ENCODE data around the gene MYOM3. TPM values are rescaled to one million over a fixed set of nuclear protein-coding genes. Genes with fewer than 3 reads are reported as not detected.
"Not testable (repeated sequence)": the region's sequence is repeated elsewhere in the genome, so short reads cannot be mapped to it uniquely, and the experiment has no call there.

Gene MYOM3
- polyA plus RNA-seq, 1 donor (not counting 4 experiments of a cell fraction or from before 2014, with no cell fraction given): 0.49 TPM

- Histone ChIP-seq H3K9me3 (ENCODE audit: control insufficient read depth, low read depth, low read length) (no peaks in the 10 kb centered on the region), H3K79me2 (ENCODE audit: control insufficient read depth, insufficient read depth, low read length) (no peaks in the 10 kb centered on the region), H3K27ac (ENCODE audit: control insufficient read depth, insufficient read depth, low read length) (no peak overlapping the region), H3K9me1 (ENCODE audit: control insufficient read depth, extremely low read depth, insufficient read depth, low read length) (no peaks in the 10 kb centered on the region), H3K36me3 (ENCODE audit: control insufficient read depth in 2 of 2, extremely low read depth in 1 of 2, insufficient read depth in 2 of 2, low read length in 2 of 2) (no peaks in the 10 kb centered on the region), H3K4me3 (ENCODE audit: control insufficient read depth in 2 of 3, extremely low read depth in 1 of 3, insufficient read depth in 2 of 3, low read depth in 1 of 3, low read length in 3 of 3) (no peak overlapping the region), H4K20me1 (ENCODE audit: control insufficient read depth, extremely low read depth, insufficient read depth, low read length) (no peaks in the 10 kb centered on the region), H3K4me2 (ENCODE audit: control insufficient read depth, extremely low read depth, insufficient read depth, low read depth, low read length) (no peak overlapping the region), H2AFZ (ENCODE audit: control insufficient read depth, low read length) (no peak overlapping the region), H3K4me1 (ENCODE audit: control insufficient read depth, extremely low read depth, insufficient read depth, low read length) (no peaks in the 10 kb centered on the region), H3K9ac (ENCODE audit: control insufficient read depth, extremely low read depth, insufficient read depth, low read length) (no peak overlapping the region), H3K27me3 (ENCODE audit: control insufficient read depth, extremely low read depth, insufficient read depth, low read length) (no peaks in the 10 kb centered on the region)
- dilution Hi-C loops (cut with MboI; ENCODE audit: extremely low pct_ligation_motif_present, low sequenced_read_pairs): no loop called here
- no peak for FAIRE-seq
- no peak for DNase-seq (ENCODE audit: low read depth, low spot score)
- no peak for TF ChIP-seq CTCF (optimal IDR thresholded peaks at IDR 0.05 in 1 of 3, IDR thresholded peaks at IDR 0.05 in 1 of 3, conservative IDR thresholded peaks at IDR 0.05 in 1 of 3; ENCODE audit: extremely low read depth in 1 of 3, insufficient read depth in 2 of 3, low read length in 3 of 3)
- TF ChIP-seq EZH2 (IDR thresholded peaks at IDR 0.05; ENCODE audit: low read length): no peak
Observed at GRCh38 chr1:24032981-24033380, 79.0 kb downstream of the MYOM3 start.

- H3K4me2 ChIP-seq (ENCODE audit: control insufficient read depth, extremely low read depth, insufficient read depth, low read depth, low read length); H3K9me1 ChIP-seq (ENCODE audit: control insufficient read depth, extremely low read depth, insufficient read depth, low read length); H3K27ac ChIP-seq (ENCODE audit: control insufficient read depth, insufficient read depth, low read length); H3K4me3 ChIP-seq (ENCODE audit: control insufficient read depth in 2 of 3, extremely low read depth in 1 of 3, insufficient read depth in 2 of 3, low read depth in 1 of 3, low read length in 3 of 3); FAIRE-seq; H2AFZ ChIP-seq (ENCODE audit: control insufficient read depth, low read length); H3K9ac ChIP-seq (ENCODE audit: control insufficient read depth, extremely low read depth, insufficient read depth, low read length); H3K79me2 ChIP-seq (ENCODE audit: control insufficient read depth, insufficient read depth, low read length); H3K9me3 ChIP-seq (ENCODE audit: control insufficient read depth, low read depth, low read length); H3K27me3 ChIP-seq (ENCODE audit: control insufficient read depth, extremely low read depth, insufficient read depth, low read length); H3K36me3 ChIP-seq (ENCODE audit: control insufficient read depth in 2 of 2, extremely low read depth in 1 of 2, insufficient read depth in 2 of 2, low read length in 2 of 2); H4K20me1 ChIP-seq (ENCODE audit: control insufficient read depth, extremely low read depth, insufficient read depth, low read length); H3K4me1 ChIP-seq (ENCODE audit: control insufficient read depth, extremely low read depth, insufficient read depth, low read length); dilution Hi-C loops (cut with MboI; ENCODE audit: extremely low pct_ligation_motif_present, low sequenced_read_pairs); DNase-seq (ENCODE audit: low read depth, low spot score): not testable (repeated sequence)
Observed at GRCh38 chr1:24030976-24031516, 80.9 kb downstream of the MYOM3 start.

GRCh38 chr1:24027838-24028468 is 84.0 kb downstream of the MYOM3 start:
- dilution Hi-C loops (cut with MboI; ENCODE audit: extremely low pct_ligation_motif_present, low sequenced_read_pairs): no loop called here
- FAIRE-seq (peak; percentile 43), DNase-seq (ENCODE audit: low read depth, low spot score) (no peak)

More at GRCh38 chr1:24027838-24028468, 84.0 kb downstream of the MYOM3 start:
- Histone ChIP-seq H2AFZ (ENCODE audit: control insufficient read depth, low read length) (no peak overlapping the region), H3K4me2 (ENCODE audit: control insufficient read depth, extremely low read depth, insufficient read depth, low read depth, low read length) (no peak overlapping the region), H3K36me3 (ENCODE audit: control insufficient read depth in 2 of 2, extremely low read depth in 1 of 2, insufficient read depth in 2 of 2, low read length in 2 of 2) (no peaks in the 10 kb centered on the region), H3K27ac (ENCODE audit: control insufficient read depth, insufficient read depth, low read length) (no peak overlapping the region), H3K9me1 (ENCODE audit: control insufficient read depth, extremely low read depth, insufficient read depth, low read length) (no peaks in the 10 kb centered on the region), H3K4me3 (ENCODE audit: control insufficient read depth in 2 of 3, extremely low read depth in 1 of 3, insufficient read depth in 2 of 3, low read depth in 1 of 3, low read length in 3 of 3) (no peak overlapping the region), H3K9me3 (ENCODE audit: control insufficient read depth, low read depth, low read length) (no peaks in the 10 kb centered on the region), H3K27me3 (ENCODE audit: control insufficient read depth, extremely low read depth, insufficient read depth, low read length) (no peaks in the 10 kb centered on the region), H3K9ac (ENCODE audit: control insufficient read depth, extremely low read depth, insufficient read depth, low read length) (no peak overlapping the region), H3K4me1 (ENCODE audit: control insufficient read depth, extremely low read depth, insufficient read depth, low read length) (no peaks in the 10 kb centered on the region), H4K20me1 (ENCODE audit: control insufficient read depth, extremely low read depth, insufficient read depth, low read length) (no peaks in the 10 kb centered on the region), H3K79me2 (ENCODE audit: control insufficient read depth, insufficient read depth, low read length) (no peaks in the 10 kb centered on the region)
- TF ChIP-seq EZH2 (IDR thresholded peaks at IDR 0.05; ENCODE audit: low read length) (no peak), CTCF (optimal IDR thresholded peaks at IDR 0.05 in 1 of 3, IDR thresholded peaks at IDR 0.05 in 1 of 3, conservative IDR thresholded peaks at IDR 0.05 in 1 of 3; ENCODE audit: extremely low read depth in 1 of 3, insufficient read depth in 2 of 3, low read length in 3 of 3) (peak in 2 of 3 experiments; percentile 34 to 40)
